GM21447 (cell line): ENCODE measurements around the gene WSCD1.

ENCODE experiments used
- ATAC-seq: cut with Tn5 transposase; IDR thresholded peaks from one replicate; pipeline ENCODE4 v1.9.1; 2021; ENCODE audit not compliant: unreplicated experiment

WSCD1 gene

DNA sequence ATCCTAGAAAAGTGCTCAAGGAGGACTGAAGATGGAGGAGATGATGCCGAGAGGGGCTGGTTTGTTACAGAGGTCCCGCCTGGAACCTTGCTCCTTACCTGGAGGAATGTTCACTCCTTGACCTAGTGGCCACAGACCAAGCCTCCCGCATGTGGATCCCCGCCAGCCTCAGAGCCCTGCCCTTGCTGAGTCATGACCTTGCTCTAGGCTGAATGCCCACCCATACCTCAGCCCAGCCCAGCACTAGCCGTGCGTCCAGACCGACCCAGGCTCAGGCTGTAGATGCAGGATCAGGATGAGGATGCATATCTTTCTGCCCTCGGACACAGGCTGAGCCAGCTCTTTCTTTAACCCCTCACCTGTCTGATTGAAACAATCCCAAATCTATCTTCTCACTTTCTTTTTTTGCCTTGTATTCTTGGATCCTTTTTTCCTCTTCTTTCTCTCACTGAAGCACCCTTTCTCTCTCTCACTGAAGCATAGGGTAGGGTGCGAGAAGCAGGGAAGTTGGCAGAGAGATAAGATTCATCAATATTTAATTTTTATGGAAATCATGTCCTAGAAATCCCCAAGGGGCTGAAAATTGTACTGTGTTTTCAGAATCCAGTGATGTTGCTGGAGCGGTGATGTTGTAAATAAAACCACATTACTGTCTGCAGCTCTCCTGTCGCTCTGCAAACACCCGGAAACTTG lies 34.9 kb downstream of the WSCD1 start:
- ATAC-seq: no peak

DNA sequence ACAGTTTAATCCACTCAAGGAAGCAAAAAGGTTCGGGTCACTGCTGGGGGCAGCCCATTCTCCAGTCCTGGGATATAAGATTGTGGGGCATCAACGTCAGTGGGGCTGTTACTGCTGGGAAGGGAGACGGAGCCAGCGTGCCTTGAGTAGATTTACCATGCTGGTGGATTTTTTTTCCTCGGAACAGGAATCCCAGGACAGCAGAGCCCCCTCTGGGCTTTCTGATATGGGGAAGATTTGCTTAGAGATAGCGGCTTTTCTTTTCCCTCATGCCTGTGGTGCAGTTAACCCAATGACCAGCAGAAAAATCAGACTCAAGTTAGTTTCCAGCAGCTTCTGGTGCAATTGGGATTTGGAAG lies 35.4 kb downstream of the WSCD1 start:
- ATAC-seq: no peak

DNA sequence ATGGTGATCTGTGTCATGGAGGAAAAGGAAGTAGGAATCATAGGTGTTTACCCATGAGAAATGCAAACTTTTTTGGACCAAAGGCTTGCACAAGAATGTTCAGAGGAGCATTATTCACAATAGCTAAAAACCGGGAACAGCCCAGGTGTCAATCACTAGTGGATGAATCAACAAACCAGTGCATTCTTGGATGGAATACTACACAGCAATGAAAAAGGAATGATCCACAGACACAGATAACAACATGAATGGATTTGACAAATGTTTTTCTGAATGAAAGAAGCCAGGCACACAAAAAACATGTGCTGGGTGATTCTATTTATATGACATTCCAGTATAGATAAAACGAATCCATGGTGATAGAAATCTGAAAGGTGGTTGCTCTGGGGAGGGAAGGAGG lies 36.0 kb downstream of the WSCD1 start:
- no peak for ATAC-seq

DNA sequence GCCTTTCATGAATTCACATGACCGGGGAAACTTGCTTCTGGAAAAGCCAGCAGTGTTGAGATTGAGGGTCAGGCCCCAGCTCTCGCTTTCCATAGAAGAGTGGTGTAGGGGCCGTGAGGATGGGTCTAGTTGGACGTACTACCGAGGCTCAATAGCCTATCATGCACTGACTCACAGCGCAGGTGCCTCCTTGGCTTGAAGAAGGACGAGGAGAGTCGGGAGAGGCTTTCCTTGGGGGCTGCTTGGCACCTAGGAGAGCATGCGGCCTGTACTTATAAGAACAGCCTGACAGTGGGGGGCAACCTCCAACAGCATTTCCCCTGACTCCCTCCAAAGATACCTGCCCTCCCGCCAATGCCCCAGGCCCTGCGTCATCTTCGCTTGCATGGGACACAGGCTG lies 37.6 kb downstream of the WSCD1 start:
- no peak for ATAC-seq

DNA sequence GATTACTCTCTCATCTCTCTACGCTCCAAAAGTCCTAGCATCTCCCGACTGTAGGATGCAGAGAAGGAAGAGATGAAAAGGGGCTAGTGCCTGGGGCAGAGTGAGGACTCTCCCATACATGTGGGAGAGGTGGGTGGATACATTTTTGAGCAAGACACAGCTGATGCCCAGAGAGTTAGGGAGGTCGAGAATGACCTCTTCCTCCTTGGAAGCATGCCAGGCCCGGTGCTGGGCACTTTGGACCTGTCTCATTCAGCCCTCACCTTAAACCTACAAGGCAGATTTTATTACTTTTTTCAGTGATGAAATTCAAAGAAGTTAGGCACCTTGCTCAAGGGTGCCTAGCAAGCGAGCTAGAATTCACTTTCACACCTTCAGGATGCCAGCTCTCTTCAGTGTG lies 38.2 kb downstream of the WSCD1 start:
- ATAC-seq: no peak

DNA sequence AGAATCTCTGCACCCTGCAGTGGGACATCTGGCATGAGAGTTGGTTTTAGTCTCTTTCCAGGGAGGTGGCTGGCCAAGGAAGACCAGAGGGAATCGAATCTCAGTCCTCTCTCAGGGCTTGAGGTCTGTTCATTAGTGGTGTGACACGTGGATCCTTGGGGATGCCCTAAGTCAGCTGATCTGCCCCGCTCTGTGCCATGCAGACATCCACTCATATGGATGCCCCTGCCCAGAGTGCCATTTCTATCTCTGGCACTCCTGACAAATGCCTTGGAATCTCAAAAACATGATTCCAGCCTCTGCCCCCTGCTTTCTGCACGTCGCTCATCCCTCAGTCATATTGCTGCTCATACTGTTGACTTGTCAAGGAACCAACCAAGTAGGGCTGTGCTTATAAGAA lies 38.8 kb downstream of the WSCD1 start:
- no peak for ATAC-seq

DNA sequence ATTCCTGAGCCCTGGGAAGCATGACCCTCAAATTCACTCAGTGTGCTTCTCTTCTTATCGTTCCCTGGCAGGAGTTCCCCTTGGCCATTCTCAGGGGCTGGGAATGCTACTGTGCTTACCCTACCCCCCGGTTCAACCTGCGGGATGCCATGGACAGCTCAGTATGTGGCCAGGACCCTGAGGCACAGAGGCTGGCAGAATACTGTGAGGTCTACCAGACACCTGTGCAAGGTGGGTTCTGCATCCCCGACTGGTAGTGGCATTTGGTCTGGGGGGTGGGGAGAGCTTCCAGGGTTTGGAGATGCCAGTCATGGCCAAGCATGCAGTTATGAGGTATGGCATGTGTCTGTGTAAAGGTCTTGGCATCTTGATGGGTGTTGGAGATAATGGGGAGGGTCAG lies 39.4 kb downstream of the WSCD1 start:
- no peak for ATAC-seq

DNA sequence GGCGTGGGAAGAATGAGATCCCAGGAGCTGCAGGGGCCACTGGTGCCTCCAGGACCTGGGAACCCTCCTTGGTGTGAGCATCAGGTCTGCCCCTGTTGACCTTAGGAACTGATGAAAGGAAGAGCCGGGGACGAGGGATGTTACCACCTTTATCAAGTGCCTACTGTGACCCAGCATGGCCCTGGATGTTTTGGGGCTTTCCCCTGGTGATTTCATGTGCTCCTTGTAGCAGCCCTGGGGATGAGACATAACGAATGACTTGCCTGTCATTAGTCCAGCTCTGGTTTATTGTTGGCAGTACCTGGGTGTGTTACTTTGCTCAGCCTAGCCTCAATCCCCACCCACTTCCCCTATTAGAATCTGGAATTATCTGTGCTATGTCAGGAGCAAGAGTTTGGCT lies 39.9 kb downstream of the WSCD1 start:
- ATAC-seq: no peak

DNA sequence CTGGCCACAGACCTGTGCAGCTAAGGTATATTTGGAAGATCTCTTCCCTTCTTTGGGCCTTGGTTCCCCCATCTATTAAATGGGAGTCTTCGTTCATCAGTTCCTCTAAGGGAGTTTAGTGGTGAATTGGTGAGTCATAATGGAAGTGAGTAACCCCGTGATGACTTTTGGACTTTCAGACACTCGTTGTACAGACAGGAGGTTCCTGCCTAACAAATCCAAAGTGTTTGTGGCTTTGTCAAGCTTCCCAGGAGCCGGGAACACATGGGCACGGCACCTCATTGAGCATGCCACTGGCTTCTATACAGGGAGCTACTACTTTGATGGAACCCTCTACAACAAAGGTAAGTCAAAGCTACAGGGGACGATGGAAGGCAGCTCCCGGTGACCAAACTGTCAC lies 40.4 kb downstream of the WSCD1 start:
- no peak for ATAC-seq

DNA sequence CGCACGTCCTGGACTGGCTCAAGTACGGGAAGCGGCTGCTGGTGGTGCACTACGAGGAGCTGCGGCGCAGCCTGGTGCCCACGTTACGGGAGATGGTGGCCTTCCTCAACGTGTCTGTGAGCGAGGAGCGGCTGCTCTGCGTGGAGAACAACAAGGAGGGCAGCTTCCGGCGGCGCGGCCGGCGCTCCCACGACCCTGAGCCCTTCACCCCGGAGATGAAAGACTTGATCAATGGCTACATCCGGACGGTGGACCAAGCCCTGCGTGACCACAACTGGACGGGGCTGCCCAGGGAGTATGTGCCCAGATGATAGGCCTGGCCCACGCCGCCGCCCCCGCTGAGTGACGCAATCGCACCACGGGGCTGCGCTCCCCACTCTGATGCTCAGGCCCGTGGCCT lies 50.2 kb downstream of the WSCD1 start:
- no peak for ATAC-seq

DNA sequence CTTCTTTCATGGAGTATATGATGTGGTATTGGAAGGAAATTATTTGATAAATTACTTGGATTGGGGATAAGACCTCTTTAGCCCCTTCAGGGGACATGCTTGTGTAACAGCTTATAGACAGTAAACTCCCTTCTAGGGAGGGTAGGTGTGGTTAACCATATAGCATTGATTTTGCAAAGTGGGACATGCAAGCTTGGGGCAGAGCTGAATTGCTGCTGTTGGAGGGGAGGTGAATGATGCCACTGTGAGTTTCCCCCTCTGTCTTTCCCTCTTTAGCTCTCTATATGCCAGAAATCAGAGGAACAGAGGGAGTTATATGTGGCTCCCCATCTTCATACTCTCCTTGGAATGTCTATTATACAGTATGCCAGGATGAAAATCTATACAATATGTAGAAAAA lies 54.7 kb downstream of the WSCD1 start:
- ATAC-seq: no peak

DNA sequence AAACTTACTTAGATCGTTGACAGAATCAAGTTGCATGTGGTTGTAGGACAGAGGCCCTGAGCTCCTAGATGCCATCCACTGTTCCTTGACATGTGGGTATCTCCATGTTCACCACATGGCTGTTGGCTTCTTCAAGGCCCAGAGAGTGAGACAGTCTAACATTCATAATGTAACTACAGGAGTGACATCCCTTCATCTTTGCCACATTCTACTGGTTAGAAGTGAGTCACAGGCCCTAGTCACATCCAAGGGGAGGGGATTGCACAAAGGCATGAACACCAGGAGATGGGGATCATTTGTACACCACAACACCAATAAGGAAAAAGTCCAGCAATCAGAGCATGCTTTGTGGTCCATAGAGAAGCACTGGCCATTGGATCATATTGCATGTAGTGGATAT lies 56.6 kb downstream of the WSCD1 start:
- ATAC-seq: no peak

DNA sequence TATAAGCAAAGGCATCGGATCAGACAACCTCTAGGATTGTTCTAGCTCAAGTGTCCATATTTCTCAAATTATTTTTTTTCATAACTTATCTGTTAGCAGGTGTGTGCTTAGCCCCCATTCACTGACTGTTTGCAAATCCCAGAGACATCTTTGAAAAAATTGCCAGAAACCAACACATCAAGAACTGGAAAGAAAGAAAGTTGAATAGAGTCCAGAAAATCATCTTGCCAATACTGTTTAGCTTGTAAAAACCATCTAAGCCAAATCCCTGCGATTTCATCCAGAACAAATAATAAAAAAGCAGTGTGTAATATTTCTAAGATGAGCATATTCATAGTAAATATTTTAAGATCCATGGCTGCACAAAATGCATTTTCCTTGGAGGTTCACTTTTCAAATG lies 64.5 kb downstream of the WSCD1 start:
- ATAC-seq: no peak

DNA sequence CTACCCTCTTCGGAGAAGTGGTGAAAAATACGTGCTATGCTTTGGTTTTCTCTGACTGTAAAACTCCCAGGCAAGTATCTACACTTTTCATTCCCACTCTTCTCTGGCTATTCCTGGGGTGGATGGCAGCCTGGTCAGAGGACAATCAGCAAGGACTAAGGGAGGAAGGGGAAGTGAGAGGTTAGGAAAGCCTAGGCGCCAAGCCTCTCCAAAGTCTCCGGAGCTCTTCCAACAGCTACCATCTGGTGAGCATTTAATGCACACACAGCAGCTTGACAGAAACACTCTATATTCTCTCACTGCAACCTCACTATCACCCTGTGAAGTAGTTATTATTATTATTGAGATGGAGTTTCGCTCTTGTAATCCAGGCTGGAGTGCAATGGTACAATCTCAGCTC lies 65.1 kb downstream of the WSCD1 start:
- no peak for ATAC-seq

DNA sequence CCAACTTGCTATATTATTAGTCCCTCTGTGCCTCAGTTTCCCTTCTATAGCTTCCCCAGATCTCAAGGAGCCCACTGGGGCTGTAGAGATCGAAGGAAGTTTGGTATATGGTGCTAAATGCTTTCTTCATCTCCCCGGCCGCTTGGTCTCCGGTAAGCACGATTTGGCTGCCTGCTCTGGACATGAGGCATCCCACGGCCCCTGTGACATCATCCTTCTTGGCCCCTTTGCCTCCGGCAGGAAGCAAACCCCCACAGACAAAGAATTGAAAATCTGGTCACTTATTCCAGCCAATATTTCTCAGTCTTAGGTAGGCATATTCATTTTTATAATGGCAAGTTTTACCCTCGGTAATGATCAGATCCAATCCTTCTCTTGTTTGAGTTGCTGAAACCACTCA lies 65.8 kb downstream of the WSCD1 start:
- ATAC-seq: no peak

DNA sequence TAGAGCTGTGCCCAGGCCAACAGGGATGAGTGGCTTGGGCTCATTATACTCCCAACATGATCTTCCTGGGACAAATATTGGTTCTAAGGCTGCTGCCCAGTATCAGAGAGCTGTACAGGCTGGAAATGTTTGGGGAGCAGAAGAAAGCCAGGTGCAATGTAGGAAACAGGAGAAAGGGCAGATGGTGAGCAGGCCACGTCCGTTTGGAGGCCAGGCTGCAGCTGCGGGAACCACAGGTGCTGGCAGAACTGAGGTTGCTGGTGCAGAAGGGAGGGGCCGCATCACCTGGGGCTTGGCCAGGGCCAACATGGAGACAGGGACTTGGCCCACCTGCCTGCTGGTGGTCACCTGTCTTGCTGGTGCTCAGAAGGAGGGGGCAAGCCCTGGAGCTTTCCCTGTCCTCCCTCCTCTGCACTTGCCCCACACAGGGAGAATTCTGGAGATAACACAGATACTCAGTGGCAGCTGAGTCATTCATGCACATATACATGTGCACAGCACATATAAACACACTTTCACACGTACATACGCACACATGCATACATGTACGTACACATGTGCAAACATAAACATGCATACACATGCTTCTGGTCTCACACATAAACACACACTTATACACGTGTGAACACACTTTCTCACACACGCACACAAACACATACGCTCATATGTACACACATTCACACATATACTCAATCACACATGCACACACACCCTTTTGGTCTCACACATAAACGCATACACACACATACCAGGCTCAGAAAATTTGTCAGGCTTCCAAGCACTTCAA lies 67.7 kb downstream of the WSCD1 start:
- ATAC-seq: no peak

DNA sequence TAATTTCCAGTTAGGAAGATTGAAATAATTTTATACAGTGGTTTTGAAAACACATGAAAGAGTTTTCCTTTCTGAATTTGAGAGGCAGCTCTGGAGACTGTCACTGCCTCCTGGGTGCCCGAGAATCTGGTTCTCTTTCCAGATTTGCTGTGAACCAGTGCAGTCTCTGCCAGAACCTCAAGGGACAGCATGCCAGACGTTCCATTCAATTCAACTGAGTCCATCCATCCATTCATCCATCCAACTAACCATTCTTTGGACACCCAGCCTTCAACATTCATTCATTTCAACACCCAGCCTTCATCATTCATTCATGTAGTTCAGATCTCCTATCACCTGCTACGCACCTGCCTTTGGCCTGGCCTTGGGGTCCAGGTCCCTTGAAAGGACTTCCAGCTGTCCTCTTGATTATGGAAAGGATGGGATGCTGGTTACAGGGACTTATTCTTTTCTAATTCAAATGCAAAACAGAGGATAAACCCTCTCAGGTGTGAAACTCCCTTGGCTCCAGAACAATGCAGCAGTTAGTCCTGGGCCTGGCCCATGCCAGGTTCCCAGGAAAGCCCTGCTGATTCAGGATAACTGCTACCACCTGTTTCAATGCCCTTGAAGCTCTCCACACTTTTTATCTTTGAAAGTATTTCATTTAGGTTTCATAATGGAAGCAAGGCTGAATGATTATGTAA lies 68.7 kb downstream of the WSCD1 start:
- no peak for ATAC-seq

DNA sequence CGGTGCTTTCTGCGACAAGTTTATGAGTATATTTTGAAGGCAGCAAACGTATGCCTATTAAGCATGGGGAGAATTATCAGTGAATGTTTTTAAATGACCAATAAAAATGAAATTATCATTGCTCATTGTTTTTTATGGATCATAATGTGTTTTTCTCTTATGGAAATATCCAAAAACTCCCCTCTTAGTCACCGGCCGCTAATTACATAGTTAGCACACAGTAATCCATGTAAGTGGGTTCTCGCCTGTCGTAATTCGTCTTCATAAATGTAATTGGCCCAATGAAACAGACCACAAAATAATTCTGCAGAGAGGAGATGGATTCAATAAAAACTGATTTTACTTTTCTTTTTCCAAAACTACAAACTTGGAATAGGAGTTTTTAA lies 69.3 kb downstream of the WSCD1 start:
- ATAC-seq: no peak

DNA sequence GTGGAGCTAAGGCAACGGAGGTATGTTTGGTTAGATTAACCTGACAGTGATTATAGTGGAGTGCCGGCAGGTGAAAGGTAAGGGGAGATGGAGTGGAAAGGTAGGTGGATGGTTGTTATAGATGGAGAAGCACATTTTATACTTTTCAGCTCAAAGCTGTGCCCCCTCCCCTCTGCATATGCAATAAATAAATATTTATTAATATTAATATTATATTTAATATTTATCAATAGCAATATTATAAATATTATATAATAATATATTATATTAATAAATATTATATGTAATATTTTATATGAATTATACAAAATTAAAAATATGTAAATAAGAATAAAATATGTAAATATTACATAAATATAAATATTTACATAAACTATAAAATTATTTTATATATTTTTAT lies 70.0 kb downstream of the WSCD1 start:
- ATAC-seq: no peak

DNA sequence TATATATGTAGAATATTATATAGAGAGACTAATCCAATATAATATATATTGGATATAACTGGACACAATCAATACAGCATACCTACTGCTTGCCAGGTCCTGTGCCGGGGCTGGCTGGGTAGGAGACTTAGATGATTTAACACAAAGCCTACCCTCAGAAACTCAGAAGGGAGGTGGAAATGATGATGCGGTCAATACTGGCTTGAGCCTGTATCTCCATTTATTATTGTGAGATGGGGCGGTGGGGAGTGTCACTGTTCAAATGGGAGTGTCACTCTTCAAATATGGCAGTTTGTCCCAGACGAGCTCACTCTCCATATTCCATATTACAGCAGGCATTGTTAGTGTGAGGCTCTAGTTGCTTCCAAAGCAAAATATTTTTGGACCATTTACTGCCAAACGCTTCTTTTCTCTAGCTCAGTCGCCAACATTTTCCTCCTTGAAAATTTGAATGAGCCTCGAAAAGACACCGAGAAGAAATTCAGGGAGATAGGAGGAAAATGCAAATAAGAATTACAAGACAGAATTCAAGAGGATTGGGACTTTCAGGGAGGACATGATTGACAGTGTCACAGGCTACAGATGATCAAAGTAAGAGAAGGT lies 70.7 kb downstream of the WSCD1 start:
- no peak for ATAC-seq

DNA sequence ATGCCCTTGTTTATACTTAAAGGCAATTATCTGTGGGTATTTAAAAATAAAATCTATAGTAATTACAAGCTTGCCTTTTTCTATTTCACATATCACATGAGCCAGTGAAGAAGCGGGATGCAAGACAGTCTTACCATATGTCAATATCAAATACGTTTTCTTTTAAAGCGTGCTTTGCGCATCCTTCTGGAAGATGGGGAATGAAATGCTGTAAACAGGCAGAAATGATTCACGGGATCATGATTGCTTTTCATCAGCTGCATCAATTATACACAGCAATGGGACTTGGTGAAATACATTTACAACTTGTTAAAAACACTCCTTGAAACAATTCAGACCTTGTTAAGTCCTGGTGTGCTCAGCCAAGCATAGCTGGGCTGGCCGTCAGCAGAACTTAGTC lies 72.5 kb downstream of the WSCD1 start:
- no peak for ATAC-seq

DNA sequence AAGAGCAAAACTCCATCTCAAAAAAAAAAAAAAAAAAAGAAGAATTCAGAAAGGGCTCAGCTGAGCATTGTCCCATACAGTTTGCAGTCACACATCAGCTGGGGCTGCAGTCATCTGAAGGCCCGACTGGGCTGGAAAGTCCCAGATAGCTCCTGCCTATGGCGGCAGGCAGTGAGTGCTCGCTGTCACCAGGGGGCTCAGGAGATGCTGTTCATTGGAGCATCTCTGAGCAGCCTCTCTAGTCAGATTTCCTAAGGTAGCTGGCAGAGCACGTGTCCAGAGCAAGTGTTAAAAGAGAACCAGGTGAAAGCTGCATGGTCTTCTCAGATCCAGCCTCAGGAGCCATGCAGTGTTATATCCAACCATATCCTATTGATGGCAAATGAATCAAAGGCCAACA lies 75.8 kb downstream of the WSCD1 start:
- no peak for ATAC-seq
